Ishikawa (cell line): Measurements from ENCODE around the gene PTPN12.

ENCODE experiments used
- CEBPB ChIP-seq: IDR thresholded peaks from 2 replicates; pipeline ENCODE4 v1.6.1; 2012
- EP300 ChIP-seq: IDR thresholded peaks from 2 replicates; pipeline ENCODE4 v1.6.1; 2012; ENCODE audit warnings: borderline replicate concordance
- MAX ChIP-seq: IDR thresholded peaks from 2 replicates; pipeline ENCODE4 v1.6.1; 2012

- TF ChIP-seq MAX (no peak), CEBPB (no peak), EP300 (no peak)
Measured at GRCh38 chr7:77576856-77577255, 39.8 kb downstream of the PTPN12 start.
